Uterus (tissue), 2 donors: ENCODE results near the gene HARS1.
"Not testable (repeated sequence)": the region's sequence is repeated elsewhere in the genome, so short reads cannot be mapped to it uniquely, and the experiment has no call there.

Source experiments
- POLR2A ChIP-seq, 2 donors: fragments of 450-650 bp; IDR thresholded peaks; one replicate each; pipeline ENCODE4 v1.6.1; 2016; ENCODE audit warnings: antibody characterized with exemption in 2 of 2, mild to moderate bottlenecking in 1 of 2, moderate library complexity in 1 of 2
- TF ChIP-seq, protein P1 (sequence below), 4 experiments: fragments of 200-600 bp in 2 of 4; fragments of 450-650 bp in 2 of 4; sonication (generic) in 2 of 4; IDR thresholded peaks; one replicate each; pipeline ENCODE4 v1.5.1; 2016 to 2019; ENCODE audit warnings: antibody characterized with exemption in 4 of 4, mild to moderate bottlenecking in 2 of 4, moderate library complexity in 1 of 4

DNA sequence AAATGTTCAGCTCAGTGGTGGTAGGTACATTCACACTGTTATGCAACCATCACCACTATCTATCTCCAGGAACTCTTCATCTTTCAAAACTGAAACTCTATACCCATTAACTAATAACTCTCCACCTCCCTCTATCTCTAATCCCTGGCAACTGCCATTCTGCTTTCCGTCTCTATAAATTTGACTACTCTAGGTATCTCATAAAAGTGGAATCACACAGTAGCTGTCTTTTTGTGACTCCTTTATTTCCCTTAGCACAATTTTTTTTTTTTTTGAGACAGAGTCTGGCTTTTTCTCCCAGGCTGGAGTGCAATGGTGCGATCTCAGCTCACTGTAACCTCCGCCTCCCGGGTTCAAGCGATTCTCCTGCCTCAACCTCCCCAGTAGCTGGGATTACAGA lies 30.2 kb upstream of the HARS1 start:
- not testable (repeated sequence) for TF ChIP-seq POLR2A (IDR thresholded peaks at IDR 0.05)
- TF ChIP-seq, protein P1, sequence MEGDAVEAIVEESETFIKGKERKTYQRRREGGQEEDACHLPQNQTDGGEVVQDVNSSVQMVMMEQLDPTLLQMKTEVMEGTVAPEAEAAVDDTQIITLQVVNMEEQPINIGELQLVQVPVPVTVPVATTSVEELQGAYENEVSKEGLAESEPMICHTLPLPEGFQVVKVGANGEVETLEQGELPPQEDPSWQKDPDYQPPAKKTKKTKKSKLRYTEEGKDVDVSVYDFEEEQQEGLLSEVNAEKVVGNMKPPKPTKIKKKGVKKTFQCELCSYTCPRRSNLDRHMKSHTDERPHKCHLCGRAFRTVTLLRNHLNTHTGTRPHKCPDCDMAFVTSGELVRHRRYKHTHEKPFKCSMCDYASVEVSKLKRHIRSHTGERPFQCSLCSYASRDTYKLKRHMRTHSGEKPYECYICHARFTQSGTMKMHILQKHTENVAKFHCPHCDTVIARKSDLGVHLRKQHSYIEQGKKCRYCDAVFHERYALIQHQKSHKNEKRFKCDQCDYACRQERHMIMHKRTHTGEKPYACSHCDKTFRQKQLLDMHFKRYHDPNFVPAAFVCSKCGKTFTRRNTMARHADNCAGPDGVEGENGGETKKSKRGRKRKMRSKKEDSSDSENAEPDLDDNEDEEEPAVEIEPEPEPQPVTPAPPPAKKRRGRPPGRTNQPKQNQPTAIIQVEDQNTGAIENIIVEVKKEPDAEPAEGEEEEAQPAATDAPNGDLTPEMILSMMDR (IDR thresholded peaks at IDR 0.05) = not testable (repeated sequence)
